WTC11 (cell line): ENCODE data around the gene USF1.

Source experiments
- ATF2 ChIP-seq: sonication (generic); formaldehyde crosslinking; IDR thresholded peaks from 2 replicates; pipeline ENCODE4 v1.8.1; 2022; ENCODE audit warnings: low read depth, missing genetic modification reagents, borderline replicate concordance
- ATF3 ChIP-seq: sonication (generic); formaldehyde crosslinking; conservative IDR thresholded peaks from 2 replicates; pipeline ENCODE4 v1.8.1; 2022; ENCODE audit warnings: mild to moderate bottlenecking, missing genetic modification reagents
- CREB1 ChIP-seq: sonication (generic); formaldehyde crosslinking; IDR thresholded peaks from 2 replicates; pipeline ENCODE4 v1.8.0; 2023; ENCODE audit warnings: mild to moderate bottlenecking, missing genetic modification reagents
- NFYB ChIP-seq: sonication (generic); formaldehyde crosslinking; conservative IDR thresholded peaks from 2 replicates; pipeline ENCODE4 v1.8.0; 2022; ENCODE audit warnings: low read depth, missing genetic modification reagents
- ZBTB43 ChIP-seq: sonication (generic); formaldehyde crosslinking; IDR thresholded peaks from 2 replicates; pipeline ENCODE4 v1.8.1; 2023; ENCODE audit warnings: mild to moderate bottlenecking, missing genetic modification reagents
- ZNF317 ChIP-seq: sonication (generic); formaldehyde crosslinking; IDR thresholded peaks from 2 replicates; pipeline ENCODE4 v1.8.1; 2023; ENCODE audit warnings: low read depth, mild to moderate bottlenecking, moderate library complexity, missing genetic modification reagents, borderline replicate concordance
- TF ChIP-seq, protein P1 (sequence below): fragments of 200-600 bp; IDR thresholded peaks from 2 replicates; pipeline ENCODE4 v1.8.0; 2022; ENCODE audit warnings: antibody characterized with exemption

DNA sequence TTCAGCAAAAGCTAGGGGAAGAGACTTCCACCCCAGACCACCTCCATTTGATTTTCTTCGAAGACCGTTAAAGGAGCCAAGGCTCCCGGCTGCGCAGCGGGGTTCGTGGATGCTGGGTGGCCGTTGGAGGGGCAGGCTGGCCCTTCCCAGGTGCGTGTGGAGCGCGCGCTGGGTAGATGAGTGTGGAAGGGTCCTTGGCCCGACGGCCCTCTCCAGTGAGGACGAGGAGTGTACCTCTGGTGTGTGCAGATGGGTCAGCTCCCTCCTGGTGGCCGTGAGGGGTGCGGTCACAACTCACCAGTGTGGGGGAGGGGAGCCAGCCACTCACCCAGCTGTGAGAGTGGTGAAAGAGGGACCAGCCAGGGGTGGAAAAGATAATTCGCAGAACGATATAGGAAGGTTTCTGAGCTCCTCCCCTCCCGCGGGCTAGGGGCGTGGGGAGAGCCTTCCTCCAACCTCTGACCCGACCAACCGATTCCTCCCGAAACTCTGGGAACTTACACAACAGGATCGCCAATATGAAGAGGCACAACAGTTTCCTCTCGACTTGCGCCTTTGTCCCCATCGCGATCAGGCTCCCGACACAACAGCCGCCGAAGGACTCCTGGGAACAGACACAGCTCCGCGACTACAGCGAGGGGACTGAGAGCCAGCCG lies 25.1 kb downstream of the USF1 start, which contains the start of gene F11R:
- TF ChIP-seq, protein P1, sequence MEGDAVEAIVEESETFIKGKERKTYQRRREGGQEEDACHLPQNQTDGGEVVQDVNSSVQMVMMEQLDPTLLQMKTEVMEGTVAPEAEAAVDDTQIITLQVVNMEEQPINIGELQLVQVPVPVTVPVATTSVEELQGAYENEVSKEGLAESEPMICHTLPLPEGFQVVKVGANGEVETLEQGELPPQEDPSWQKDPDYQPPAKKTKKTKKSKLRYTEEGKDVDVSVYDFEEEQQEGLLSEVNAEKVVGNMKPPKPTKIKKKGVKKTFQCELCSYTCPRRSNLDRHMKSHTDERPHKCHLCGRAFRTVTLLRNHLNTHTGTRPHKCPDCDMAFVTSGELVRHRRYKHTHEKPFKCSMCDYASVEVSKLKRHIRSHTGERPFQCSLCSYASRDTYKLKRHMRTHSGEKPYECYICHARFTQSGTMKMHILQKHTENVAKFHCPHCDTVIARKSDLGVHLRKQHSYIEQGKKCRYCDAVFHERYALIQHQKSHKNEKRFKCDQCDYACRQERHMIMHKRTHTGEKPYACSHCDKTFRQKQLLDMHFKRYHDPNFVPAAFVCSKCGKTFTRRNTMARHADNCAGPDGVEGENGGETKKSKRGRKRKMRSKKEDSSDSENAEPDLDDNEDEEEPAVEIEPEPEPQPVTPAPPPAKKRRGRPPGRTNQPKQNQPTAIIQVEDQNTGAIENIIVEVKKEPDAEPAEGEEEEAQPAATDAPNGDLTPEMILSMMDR: no peak
- TF ChIP-seq NFYB (CRISPR knock-in tag): no peak
- TF ChIP-seq ZBTB43 (CRISPR knock-in tag): peak; percentile 23; the same call in 1 of the 2 replicates
- TF ChIP-seq CREB1 (CRISPR knock-in tag): no peak
- TF ChIP-seq ZNF317 (CRISPR knock-in tag): no peak
- TF ChIP-seq ATF2 (CRISPR knock-in tag): no peak
- no peak for TF ChIP-seq ATF3 (CRISPR knock-in tag)
